A549 treated with AZD2906 at 1 μM for 4 hours (cell line): ENCODE data around the gene RBMY1A1. TPM values are rescaled to one million over a fixed set of nuclear protein-coding genes. Genes with fewer than 3 reads are reported as not detected.

Experiments used
- total RNA-seq: library from RNA; stranded (reverse); fragments of 200-300 nt; extraction: Qiagen RNA extraction; gene quantifications from 5 replicates; pipeline ENCODE4 v1.2.3, GENCODE V29; 2022

RBMY1A1 gene
- total RNA-seq = not detected in 5 replicates

GRCh38 chrY:21534579-21534978, at the start of gene RBMY1A1:
Gene RBMY1A1 (plus strand): TSS chrY:21534879. CDS start chrY:21536892, 2,013 bp downstream.

GRCh38 chrY:21511038-21511437, 23.6 kb upstream of the RBMY1A1 start, which contains the start of gene RBMY1B:
Gene RBMY1B (plus strand): TSS chrY:21511338. CDS start chrY:21513351, 2,013 bp downstream.

Other genes with a start within 250 kb of the RBMY1A1 start
- not detected in 5 replicates for gene RBMY1B, start 23.5 kb upstream of the RBMY1A1 start, total RNA-seq